ENCODE data around the gene PLA2G10. TPM values are rescaled to one million over a fixed set of nuclear protein-coding genes. Genes with fewer than 3 reads are reported as not detected.

The PLA2G10 gene
- total RNA-seq, 1 donor from 2014 or later: not detected

DNA sequence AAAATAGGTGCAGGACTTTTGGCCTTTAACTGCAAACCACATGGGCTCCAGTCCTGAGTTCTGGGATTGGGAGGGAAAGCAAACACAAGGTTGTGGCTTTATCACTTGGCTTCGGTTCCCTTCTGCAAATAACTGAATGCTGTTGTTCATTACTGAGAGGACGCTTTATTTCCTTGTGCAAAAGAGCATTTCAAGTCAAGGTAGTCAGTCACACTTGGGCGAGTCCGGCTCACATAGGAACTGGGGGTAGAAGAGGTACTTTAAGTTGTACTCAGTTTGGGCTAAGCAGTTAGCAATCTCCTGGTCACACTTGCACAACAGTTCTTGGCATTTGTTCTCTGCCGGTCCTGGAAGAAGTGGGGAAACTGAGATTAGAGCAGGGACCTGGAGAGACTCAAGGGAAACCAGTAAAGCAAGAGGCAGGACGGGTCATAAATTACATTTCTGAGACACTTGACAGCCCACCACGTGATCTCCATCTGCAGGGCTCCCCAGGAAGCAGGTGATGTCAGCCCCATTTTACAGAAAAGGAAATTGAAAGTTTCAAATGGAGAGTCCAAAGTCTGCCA, 21.6 kb downstream of the PLA2G10 start:
- TF ChIP-seq, protein P1, sequence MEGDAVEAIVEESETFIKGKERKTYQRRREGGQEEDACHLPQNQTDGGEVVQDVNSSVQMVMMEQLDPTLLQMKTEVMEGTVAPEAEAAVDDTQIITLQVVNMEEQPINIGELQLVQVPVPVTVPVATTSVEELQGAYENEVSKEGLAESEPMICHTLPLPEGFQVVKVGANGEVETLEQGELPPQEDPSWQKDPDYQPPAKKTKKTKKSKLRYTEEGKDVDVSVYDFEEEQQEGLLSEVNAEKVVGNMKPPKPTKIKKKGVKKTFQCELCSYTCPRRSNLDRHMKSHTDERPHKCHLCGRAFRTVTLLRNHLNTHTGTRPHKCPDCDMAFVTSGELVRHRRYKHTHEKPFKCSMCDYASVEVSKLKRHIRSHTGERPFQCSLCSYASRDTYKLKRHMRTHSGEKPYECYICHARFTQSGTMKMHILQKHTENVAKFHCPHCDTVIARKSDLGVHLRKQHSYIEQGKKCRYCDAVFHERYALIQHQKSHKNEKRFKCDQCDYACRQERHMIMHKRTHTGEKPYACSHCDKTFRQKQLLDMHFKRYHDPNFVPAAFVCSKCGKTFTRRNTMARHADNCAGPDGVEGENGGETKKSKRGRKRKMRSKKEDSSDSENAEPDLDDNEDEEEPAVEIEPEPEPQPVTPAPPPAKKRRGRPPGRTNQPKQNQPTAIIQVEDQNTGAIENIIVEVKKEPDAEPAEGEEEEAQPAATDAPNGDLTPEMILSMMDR (IDR thresholded peaks at IDR 0.05; ENCODE audit: insufficient read depth, low read length, severe bottlenecking): no peak
- Histone ChIP-seq H3K27me3 (ENCODE audit: control insufficient read depth, insufficient read depth, low read length) (no peaks in the 10 kb centered on the region), H3K4me3 (ENCODE audit: low read depth, low read length) (no peak overlapping the region), H3K36me3 (ENCODE audit: control insufficient read depth, insufficient read depth, low read length) (peaks cover 3% of the 10 kb centered on the region)
- no peak for FAIRE-seq
- no peak for DNase-seq (ENCODE audit: low read depth)

DNA sequence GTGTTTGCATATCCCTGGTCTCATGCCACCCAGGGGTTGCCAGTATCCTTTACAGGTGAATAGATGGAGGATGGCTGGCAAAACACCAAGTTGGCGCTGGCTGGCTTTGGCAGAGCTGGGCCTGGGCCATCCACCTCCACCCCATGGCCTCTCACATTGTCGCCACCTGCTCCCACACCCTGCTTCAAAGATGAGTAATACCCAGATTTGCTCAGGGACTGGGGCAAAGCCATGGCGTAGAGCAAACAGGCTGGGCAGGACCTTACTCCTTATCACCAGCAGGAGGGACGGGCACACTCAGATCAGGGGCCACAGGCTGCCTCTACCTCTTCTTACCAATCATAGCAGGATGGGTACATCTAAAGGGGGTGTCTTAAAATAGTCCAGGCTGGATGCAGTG, 24.3 kb downstream of the PLA2G10 start:
- no peak for FAIRE-seq
- TF ChIP-seq, protein P1 (IDR thresholded peaks at IDR 0.05; ENCODE audit: insufficient read depth, low read length, severe bottlenecking): no peak
- H3K36me3 ChIP-seq (ENCODE audit: control insufficient read depth, insufficient read depth, low read length): peaks cover 15% of the 10 kb centered on the region

DNA sequence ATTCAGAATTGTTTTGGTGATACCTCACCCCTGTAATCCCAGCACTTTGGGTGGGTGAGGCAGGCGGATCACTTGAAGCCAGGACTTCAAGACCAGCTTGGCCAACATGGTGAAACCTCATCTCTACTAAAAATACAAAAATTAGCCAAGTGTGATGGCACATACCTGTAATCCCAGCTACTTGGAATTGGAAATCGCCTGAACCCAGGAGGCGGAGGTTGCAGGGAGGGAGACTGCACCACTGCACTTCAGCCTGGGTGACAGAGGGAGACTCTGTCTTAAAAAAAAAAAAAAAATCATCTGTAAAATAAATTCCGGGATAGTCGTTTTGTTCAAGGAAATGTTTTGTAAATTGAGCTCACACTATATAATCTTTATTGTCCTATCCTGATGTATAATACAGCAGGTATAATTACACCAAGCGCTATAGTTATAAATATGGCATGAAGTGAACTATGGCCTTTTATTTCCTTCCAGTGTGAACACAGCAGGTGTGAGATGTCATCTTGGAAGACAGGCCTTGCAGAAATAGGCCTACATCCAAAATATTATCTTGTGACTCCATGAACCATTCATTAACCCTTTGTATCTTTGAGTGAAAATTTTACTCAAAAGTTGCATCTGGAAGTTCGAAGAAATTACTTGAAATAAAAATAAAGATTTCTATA, 25.4 kb downstream of the PLA2G10 start:
- no peak for DNase-seq (ENCODE audit: low read depth)
- peaks cover 21% of the 10 kb centered on the region for H3K36me3 ChIP-seq (ENCODE audit: control insufficient read depth, insufficient read depth, low read length)
- H3K4me3 ChIP-seq (ENCODE audit: low read depth, low read length): no peak overlapping the region

More for the DNA sequence above, 24.3 kb downstream of the PLA2G10 start:
- DNase-seq (ENCODE audit: low read depth): peak; percentile 11
- Histone ChIP-seq H3K27me3 (ENCODE audit: control insufficient read depth, insufficient read depth, low read length) (no peaks in the 10 kb centered on the region), H3K4me3 (ENCODE audit: low read depth, low read length) (no peak overlapping the region)

DNA sequence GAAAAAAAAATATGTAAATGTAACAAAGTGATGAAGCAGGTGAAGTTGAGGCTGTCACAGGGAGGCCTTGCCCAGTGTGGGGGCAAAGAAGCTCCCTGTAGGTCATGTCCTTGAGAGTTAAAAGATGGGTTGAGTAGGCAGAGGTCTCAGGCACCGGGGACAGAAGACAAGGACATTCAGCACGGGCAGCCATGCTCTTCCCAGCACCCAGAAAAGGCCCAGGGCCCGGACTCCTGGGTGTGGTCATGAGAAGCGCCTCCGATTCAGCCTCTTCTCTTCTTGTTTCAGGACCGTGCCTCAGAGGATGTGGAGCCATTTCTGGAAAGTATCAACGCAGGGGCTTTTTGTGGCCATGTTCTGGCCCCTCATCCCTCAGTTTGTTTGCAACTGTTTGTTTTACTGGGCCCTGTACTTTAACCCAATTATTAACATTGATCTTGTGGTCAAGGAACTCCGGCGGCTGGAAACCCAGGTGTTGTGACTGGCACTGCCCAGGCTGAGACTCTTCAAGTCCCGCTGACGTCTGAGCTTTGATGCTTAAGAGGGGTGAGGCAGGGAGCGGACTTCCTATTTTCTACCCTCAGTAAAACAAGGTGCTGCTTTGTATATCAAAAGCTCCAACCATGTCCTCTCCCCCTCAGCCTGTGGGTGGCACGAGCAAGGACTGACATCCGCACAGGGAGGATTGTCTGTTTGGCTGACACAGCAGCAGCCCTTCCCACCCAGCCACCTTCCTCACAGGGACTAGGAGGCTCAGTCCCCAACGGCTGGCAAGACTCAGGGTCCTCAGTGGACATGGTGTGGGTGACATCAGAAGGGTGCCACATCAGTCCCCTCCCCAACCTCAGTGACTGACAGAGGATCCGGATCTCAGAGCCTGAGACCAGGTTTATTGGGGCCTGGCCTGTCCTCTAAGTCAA, 26.5 kb downstream of the PLA2G10 start:
- no peaks in the 10 kb centered on the region for H3K27me3 ChIP-seq (ENCODE audit: control insufficient read depth, insufficient read depth, low read length)
- DNase-seq (ENCODE audit: low read depth): no peak
- peaks cover 21% of the 10 kb centered on the region for H3K36me3 ChIP-seq (ENCODE audit: control insufficient read depth, insufficient read depth, low read length)
- TF ChIP-seq, protein P1 (IDR thresholded peaks at IDR 0.05; ENCODE audit: insufficient read depth, low read length, severe bottlenecking): no peak
- no peak for FAIRE-seq
- no peak overlapping the region for H3K4me3 ChIP-seq (ENCODE audit: low read depth, low read length)

More for the DNA sequence above, 25.4 kb downstream of the PLA2G10 start:
- TF ChIP-seq, protein P1 (IDR thresholded peaks at IDR 0.05; ENCODE audit: insufficient read depth, low read length, severe bottlenecking): no peak
- H3K27me3 ChIP-seq (ENCODE audit: control insufficient read depth, insufficient read depth, low read length): no peaks in the 10 kb centered on the region
- no peak for FAIRE-seq

DNA sequence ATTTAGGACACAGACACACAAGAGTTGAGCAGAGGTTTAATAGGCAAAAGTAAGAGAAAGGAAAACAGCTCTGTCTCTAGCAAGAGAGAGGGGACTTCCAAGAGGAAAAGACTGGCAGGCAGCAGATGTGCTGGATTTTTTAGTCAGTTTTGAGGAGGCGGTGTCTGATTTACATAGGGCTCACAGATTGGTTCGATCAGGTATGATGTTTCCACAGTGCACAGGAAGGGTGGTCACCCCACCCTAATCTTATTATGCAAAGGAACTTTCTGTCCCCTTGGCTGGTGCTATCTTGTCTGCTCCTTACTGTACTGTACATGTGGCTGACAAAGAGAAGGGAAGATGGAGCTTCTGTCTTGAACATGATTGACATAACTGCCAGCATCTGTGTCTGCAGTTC, 36.0 kb downstream of the PLA2G10 start:
- H3K27me3 ChIP-seq (ENCODE audit: control insufficient read depth, insufficient read depth, low read length): no peaks in the 10 kb centered on the region
- no peak overlapping the region for H3K4me3 ChIP-seq (ENCODE audit: low read depth, low read length)
- TF ChIP-seq, protein P1 (IDR thresholded peaks at IDR 0.05; ENCODE audit: insufficient read depth, low read length, severe bottlenecking): no peak
- FAIRE-seq: no peak
- H3K36me3 ChIP-seq (ENCODE audit: control insufficient read depth, insufficient read depth, low read length): peaks cover 9% of the 10 kb centered on the region
- DNase-seq (ENCODE audit: low read depth): peak; percentile 26
